OCI-M2 (cell line): ENCODE results near the gene GLIS2.
A peak's percentile ranks its signal among the peaks of the same experiment; 100 is the strongest.

Experiments used
- DNase-seq: peaks from one replicate; lab custom pipeline; 2025; ENCODE audit not compliant: unreplicated experiment; lab: John Stamatoyannopoulos, UW

GLIS2 gene

GRCh38 chr16:4297480-4297879, 18.4 kb upstream of the GLIS2 start:
- no peak for DNase-seq

DNA sequence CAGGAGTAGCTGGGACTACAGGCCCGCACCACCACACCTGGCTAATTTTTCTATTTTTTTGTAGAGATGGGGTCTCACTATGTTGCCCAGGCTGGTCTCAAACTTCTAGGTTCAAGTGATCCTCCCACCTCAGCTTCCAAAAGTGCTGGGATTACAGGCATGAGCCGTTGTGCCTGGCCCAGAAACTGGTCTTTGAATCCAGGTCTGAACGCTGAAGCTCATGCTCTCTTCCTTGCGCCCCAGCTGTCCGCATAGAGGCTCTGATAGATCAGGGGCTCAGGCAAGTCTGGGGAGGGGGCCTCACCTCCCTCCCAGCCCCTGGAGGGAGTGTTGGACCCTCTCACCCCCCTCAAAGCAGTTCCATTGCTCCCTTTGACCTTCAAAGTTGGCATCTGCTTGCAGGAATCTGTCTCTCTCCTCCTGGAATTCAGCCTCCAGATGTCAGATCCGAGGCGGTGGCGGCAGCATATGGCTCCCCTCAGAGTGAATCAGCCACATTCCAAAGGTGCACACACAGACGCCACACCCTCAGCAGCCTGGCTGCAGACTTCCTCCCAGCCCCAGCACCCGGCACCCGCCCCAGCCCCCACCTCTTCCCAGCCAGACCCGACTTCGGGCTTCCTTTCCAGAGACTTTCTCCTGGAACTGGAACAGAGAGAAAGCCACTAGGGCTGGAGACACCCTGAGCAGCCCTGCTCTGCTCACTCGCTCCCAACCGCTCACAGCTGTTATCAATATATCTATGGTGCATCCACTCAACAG, 16.9 kb upstream of the GLIS2 start:
- no peak for DNase-seq

- no peak for DNase-seq
These were observed 14.7 kb upstream of the GLIS2 start for GRCh38 chr16:4301177-4301576.

DNA sequence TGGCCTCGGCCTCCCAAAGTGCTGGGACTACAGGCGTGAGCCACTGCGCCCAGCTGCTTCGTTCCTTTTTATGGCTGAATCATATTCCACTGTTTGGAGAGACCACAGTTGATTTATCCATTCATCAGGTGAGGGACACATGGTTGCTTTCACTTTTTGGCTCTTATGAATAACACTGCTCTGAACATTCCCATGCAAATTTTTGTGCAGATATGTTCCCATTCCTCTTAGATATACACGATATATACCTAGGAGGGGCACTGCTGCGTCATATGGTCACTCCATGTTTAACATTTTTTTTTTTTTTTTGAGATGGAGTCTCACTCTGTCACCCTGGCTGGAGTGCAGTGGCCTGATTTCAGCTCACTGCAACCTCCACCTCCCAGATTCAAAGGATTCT, 13.9 kb upstream of the GLIS2 start:
- no peak for DNase-seq

- no peak for DNase-seq
These were observed 11.9 kb upstream of the GLIS2 start for GRCh38 chr16:4303973-4304372.

DNA sequence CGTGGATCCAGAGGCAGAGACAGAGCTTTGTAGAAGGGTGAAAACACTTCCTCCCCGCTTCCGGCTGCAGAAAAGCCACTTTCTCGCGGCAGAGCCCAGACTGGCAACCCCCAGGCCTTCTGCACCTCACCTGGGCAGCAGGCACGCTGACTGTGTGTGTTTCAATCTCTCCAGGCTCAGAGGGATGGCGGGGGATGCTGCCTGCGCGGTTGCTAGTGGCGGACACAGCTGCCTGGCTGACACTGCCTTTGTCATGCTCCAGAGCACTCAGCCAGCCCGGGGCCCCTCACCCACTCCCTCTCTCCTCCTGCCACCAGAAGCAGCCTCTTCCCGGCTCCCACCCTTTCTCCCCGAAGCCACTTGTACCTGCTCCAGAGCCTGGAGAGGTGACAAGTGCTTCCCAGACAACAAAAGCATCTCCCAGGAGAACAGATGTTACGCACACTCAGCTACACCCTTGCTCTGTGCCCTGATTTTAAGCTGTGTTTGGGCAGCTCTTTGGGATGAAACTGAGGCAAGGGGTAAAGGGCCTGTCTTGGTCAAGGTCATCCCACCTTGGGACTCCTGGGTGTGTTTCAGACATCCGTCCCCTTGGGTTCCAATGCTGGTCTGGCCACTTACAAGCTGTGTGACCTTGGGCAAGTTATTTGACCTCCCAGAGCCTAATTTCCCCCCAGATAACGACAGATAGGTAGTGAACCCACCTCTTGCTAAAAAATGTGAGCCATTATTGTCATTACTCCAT, 9.2 kb upstream of the GLIS2 start:
- DNase-seq = no peak

GRCh38 chr16:4307215-4308037, 8.4 kb upstream of the GLIS2 start:
- DNase-seq = peak; percentile 54

- DNase-seq = no peak
These were observed 6.6 kb upstream of the GLIS2 start for GRCh38 chr16:4309102-4309832.

GRCh38 chr16:4309833-4310266, 6.0 kb upstream of the GLIS2 start:
- DNase-seq = no peak

GRCh38 chr16:4313563-4314531, 2.0 kb upstream of the GLIS2 start:
- no peak for DNase-seq

DNA sequence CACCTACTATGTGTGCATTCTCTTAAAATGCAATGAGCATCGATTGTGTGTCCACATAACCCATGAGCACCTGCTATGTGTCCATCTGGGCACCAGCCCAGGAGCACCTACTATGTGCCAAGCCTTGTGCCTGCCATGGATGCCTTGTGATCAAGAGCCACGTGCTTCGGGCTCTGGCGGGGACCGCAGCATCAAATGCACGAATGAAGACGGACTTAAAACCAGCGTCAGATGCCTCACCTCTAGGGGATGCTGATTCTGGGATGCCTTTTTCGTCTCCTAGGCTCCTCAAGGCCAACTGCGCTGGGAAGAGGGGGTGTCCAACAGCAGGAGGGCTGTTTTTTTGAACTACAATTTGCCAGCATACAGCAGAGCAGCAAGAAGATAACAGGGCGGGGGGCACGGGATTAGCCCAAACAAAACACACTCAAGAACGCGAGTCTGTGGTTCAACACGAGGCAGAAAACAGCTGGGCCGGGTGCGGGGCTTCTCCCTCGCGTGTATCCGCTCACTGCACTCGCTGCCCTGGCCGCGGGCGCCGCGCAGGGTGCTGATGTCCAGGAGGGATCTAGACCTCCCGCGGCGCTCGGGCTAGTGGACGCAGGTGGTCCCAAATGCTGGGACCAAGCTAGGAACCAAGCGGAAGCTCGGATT, 1.2 kb upstream of the GLIS2 start:
- DNase-seq = no peak

DNA sequence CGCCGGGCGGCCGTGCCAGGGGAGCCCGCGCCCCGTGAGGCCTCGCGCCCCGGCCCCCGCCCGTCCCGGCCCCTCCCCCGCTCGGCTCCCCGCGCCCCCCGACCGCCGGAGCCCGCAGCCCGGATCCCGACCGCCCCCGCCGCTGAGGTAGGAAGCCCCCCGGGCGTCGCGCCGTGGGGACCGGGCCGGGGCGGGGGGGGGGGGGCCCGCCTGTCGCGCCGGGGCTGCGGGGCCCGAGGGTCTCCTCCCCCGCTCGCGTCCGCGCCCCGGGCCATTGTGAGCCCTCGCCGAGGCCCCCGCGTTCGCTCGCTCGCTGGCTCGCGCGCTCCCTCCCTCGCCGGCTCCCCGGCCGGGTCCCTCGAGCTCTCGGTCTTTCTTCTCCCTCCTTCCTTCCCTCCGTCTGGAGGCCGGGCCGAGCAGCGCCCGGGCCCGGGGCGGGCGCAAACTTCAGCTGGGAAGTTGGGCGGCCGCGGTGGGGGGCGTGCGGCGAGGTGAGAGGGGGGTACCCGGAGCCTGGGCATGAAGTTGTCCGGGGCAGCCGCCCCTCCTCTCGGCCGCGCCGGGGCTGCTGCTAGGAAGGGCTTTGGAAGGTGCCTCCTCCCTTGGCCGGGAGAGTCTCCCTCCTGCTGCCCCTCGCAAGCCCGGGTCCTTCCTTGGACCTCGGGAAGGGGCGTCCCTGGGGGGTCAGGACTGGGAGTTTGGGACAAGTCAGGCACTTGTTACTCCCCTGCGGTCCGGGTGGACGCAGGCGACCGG, 419 bp downstream of the GLIS2 start:
- no peak for DNase-seq

DNA sequence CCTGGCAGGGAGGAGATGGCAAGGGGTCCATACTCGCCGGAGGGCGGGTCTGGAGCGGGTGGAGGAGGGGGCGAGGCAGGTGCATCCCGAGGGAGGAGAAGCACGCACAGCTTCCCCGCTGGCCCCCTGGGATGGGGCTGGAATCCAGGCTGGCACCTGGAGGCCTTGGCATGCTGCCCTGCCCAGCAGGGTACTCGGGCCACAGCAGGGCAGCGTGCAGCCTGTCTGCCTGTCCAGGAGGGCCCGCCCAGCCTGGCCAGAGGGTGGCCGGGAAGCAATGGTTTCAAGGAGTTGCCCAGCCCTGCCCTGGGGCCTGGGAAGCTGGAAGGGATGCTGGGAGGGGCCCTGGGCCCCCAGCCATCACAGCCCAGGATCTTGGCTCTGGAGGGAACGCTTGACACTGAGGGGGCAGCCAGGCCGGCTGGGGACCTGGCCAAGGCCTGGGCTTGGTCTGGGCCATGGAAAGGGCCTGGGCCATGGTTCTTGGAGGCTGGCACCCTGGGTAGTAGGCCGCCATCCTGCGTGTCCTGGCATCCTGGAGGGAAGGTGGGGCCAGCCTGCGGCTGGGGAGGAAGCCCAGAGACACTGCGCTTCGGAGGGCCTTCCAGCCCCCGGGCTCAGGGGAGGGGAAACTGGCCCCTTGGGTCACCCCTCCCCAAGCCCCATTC, 1.1 kb downstream of the GLIS2 start:
- no peak for DNase-seq

DNA sequence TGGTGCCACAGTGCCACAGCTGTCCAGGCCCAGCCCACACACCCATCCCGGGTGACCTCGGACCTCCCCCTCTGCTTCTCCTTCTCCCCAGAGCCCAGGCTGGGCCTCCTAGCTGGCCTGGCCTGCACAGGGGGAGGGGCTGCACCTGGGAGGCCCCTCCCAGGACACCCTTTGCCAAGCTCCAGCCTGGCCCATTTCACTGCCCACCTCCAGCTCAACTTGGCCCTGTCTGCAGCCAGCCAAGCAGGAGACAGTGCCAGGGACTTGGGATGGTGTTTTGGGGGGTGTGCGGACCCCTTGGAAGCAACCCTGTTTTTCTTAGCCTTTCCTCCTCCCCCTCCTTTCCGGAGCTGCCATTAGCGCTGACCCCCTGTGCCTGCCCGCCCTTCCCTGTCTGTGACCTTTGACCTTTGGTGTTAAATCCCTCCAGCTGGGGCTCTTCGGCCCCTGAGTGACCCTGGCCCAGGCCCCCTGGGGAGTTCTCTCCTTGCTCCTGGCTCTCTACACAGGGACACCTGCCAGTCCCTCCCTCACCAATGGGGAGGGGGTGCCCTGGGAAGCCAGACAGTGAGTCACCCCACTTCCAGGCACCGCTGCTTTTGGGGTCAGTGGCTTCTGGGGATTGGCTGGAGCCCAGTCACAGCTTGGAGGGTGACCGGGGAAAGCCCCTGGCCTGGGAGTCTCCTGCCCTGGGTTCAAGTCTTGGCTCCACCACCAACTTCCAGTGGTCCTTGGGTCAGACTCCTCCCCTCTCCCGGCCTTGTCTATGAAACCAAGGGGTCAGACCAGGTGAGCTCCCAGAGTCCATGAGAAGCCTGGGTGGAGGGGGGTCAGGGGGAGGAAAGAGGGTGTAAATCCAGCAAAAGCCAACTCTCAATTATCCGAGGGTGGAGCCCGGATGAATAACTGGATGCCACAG, 1.9 kb downstream of the GLIS2 start:
- no peak for DNase-seq

- no peak for DNase-seq
These were observed 2.6 kb downstream of the GLIS2 start for GRCh38 chr16:4318451-4318910.

GRCh38 chr16:4318967-4319366, 3.1 kb downstream of the GLIS2 start:
- DNase-seq = no peak
